GM19043 (cell line): ENCODE data around the gene PGBD1.

Source experiments
- ATAC-seq: cut with Tn5 transposase; IDR thresholded peaks from one replicate; pipeline ENCODE4 v1.9.1; 2021; ENCODE audit warnings: low read depth; ENCODE audit not compliant: unreplicated experiment

Gene PGBD1

DNA sequence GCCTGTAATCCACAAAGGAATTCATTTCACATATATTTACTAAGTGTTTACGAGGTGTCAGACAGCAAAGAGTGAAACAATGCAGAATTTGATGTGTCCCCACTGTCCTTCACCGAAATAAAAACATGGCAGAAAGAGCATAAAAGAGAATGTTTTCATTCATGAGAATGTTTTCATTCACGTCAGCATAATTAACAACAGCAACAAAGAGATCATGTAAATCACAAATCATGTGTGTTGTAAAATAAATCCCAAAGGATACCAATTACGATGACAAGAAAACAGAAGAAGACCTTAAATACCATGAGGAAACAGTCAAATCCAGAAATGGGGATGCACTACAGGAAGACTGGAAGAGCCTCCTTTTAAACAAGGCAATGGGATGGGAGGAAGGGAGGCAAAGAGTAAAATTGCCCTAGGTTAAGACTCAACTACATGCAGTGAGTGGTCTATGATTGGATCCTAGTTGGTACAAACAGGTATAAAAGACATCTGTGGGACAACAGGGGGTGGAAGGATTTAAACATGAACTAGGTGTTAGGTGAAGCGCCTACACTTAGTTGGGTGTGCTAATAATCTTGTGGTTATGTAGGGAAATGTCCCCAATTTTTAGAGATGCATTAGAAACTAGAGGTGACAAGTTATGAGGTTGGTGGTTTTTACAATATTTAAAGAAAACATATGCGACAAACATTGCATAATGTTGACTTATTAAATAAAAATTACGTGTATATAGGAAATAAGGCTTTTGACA, 53.1 kb downstream of the PGBD1 start:
- ATAC-seq, result no peak

DNA sequence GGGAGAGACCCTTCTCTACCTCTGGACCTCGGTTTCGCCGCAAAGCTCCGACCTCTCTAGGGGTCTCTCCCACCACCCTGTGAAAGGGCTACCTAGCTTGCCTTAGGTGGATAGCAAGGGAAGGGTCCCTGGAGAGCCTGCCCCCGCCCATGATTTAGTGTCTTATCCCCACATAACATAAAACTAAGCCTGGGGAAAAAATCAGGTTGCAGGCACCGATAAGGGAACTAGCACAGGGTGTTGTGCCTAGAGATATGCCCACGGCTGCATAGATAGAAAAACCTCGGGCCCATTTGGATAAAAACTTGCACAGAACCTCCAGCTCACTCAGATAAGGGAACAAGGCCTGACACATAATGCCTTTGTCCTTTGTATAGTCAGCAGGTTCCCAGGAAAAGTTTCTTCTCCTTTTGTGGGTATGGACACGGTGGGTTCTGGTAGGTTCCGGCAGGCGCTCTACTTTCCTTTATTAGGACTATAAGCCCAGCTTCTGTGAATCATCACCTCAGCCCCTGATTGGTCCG, 53.7 kb downstream of the PGBD1 start:
- peak; percentile 6 for ATAC-seq

GRCh38 chr6:28335564-28336283, 54.4 kb downstream of the PGBD1 start, which contains the start of gene ZSCAN31:
TSS of gene ZSCAN31 (minus strand) at chr6:28336148. CDS start at chr6:28329683, 6,465 bp downstream.
- ATAC-seq, result peak; percentile 84

DNA sequence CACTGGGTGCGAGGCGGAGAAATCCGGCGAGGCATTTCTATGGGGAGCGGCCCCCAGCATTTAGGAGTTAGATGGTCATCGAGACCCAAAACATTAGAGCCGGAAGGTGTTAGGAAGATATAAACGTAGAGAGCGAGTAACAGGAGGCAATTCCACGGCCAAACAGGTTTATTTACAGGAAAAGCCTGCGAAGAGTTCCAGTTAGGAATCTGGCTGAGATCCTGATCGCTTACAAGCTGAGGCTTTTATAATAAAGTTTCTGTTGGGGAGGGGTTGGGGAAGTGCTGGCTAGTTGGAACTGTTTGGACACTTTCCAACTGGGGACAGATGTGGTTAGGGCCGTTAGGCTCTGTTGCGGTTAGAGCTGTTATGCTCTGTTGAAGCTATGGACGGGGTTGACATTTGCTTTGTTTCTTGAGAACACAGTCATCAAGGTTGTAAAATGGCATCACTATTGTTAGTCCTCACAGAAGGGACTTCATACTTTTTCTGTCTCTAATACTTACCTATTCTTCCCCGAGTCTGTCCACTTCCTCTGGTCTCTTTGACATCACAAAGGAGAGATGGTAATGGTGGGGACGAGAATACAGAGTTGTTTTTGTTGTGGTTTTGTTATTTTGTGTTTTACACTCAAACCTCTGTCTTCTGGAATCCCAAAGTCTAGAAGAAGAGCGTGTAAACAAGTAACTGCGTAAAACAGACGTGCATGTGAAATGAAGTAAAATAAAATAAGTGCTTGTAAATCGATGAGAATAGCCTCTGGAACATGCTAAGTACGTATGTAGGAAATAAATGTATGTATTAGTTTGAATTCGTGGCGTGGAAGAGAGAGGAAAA, 55.1 kb downstream of the PGBD1 start:
- peak; percentile 42 for ATAC-seq

DNA sequence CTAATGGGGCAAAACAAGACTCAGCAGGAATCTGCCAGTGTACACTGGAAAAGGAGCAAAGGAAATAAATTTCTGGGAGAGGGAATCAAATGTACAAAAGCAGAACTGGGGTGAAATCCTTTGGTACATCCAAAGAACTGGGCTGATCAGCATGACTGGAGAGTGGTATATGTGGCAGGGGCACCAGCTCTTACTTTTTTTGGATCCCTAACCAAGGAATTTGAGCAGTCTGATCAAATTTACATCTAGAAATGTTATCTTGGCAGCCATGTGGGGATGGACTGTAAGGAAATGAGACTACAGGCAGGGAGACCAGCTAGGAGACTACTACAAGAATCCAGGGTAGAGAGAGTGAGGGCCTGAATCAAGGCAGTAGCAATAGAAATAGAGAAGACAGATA, 55.7 kb downstream of the PGBD1 start:
- ATAC-seq, result no peak

GRCh38 chr6:28340310-28341095, 59.1 kb downstream of the PGBD1 start:
- ATAC-seq, result no peak

GRCh38 chr6:28343898-28344677, 62.7 kb downstream of the PGBD1 start:
- ATAC-seq, result no peak

DNA sequence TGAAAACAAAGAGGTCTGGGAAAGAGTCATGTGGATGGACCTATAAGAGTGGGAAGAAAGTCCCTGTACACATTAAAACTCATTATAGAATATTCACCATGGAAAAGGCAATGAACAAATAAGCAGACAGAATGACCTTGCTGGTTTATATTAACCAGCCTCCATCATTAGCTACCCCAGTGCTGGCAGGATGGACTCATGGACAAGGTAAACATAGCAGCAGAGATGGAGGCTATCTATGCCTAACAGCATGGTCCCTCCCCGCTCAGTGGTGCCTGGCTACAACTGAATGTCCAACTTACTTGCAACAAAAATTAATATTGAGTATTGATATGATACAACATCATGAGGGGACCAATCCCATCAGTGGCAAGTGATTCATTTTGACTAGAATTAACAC, 63.8 kb downstream of the PGBD1 start:
- ATAC-seq, result no peak

DNA sequence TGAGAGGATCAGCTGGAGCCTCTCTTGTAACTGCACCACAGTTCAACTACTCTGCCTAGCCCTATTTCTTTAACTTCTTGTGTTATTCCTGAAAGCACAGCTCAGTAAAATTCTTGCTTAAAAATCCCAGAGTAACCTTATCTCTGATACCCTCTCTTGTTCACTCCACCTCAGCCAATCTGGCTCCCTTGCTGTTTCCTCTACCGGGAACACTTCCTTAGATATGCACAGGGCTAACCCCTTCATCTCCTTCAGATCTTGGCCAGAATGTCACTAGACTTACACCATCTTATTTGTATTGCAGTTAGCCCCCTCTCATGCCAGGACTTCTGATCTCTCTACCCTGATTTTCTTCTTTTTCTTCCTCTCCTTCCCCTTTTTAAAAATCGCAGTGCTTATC, 65.7 kb downstream of the PGBD1 start:
- no peak for ATAC-seq

GRCh38 chr6:28349344-28349891, 68.0 kb downstream of the PGBD1 start:
- peak; percentile 24 for ATAC-seq

- peak; percentile 94 for ATAC-seq
These were observed 68.7 kb downstream of the PGBD1 start, which contains the start of gene ZKSCAN3 for GRCh38 chr6:28349892-28350737. TSS of gene ZKSCAN3 (plus strand) at chr6:28349947. CDS start at chr6:28359587, 9,640 bp downstream.

DNA sequence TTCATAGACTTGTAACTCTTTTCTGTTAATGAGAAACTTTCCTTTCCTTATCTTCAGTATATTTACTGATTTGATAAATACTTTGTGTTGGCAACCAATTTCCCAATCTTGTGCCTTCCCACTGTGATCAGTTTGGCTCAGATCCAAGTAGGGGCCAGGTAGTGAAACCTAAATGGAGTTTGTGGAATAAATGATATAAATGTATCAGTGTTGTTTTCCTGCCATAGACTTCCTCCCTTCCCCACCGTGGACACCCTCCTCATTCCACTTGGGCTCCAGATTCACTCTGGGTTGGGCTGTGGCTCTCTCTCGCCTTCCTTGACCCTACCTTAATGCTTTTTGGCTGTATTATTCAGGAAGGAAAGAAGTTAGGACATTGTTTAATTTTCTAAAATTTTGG, 69.7 kb downstream of the PGBD1 start:
- no peak for ATAC-seq

GRCh38 chr6:28351493-28351925, 70.1 kb downstream of the PGBD1 start:
- ATAC-seq, result no peak
